Left forelimb (tissue), 1 donor: Measurements from ENCODE around the gene SCGB1D1.

Source experiments
- DNase-seq: peaks from one replicate; pipeline ENCODE4 v3.0.0-alpha.2; 2018; ENCODE audit warnings: low spot score

Gene SCGB1D1

GRCh38 chr11:62233730-62234129, 43.7 kb downstream of the SCGB1D1 start:
- DNase-seq = no peak

- no peak for DNase-seq
These were observed 46.2 kb downstream of the SCGB1D1 start for GRCh38 chr11:62236187-62236586.

GRCh38 chr11:62237499-62237898, 47.5 kb downstream of the SCGB1D1 start:
- DNase-seq = no peak

GRCh38 chr11:62238151-62238550, 48.1 kb downstream of the SCGB1D1 start:
- no peak for DNase-seq

GRCh38 chr11:62241095-62241494, 51.1 kb downstream of the SCGB1D1 start:
- DNase-seq = no peak

- no peak for DNase-seq
These were observed 52.0 kb downstream of the SCGB1D1 start, which contains the start of gene SCGB1D2 for GRCh38 chr11:62242021-62242420. TSS of gene SCGB1D2 (plus strand) at chr11:62242239. CDS start at chr11:62242308, 69 bp downstream.
